ENCODE results near the gene UNC45A.

UNC45A gene

DNA sequence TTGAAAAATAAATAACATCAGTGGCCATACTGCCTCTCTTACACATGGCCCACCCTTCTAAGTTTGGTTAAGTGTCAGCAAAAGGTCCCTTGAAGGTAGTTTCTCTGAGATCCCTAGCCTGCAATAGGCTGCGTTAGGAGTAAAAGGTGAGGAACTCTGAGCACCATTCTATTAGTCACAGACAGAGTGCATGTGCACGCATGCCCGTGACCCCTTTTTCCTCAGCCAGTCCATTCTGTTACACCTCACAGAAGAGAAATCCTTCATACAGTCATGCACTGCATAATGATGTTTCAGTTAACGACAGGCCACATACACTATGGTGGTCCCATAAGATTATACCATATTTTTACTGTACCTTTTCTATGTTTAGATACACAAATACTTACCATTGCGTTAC is 32.1 kb downstream of the UNC45A start:
- no peak for DNase-seq

- DNase-seq = no peak
These were observed 33.3 kb downstream of the UNC45A start for GRCh38 chr15:90968434-90968833.

GRCh38 chr15:90970274-90970673 is 35.2 kb downstream of the UNC45A start:
- DNase-seq = no peak

DNA sequence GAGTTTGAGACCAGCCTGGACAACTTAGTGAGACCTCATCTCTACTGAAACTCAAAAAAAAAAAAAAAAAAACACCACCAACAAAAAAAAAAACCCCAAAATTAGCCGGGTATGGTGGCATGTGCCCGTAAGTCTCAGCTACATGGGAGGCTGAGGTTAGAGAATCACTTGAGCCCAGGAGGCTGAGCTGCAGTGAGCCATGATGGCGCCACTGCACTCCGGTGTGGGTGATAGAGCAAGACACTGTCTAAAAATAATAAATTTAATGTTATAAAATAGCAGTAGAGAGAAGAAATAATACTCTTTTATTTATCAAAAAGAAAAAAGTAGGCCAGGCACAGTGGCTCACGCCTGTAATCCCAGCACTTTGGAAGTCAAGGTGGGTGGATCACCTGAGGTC is 37.0 kb downstream of the UNC45A start:
- DNase-seq = no peak

DNA sequence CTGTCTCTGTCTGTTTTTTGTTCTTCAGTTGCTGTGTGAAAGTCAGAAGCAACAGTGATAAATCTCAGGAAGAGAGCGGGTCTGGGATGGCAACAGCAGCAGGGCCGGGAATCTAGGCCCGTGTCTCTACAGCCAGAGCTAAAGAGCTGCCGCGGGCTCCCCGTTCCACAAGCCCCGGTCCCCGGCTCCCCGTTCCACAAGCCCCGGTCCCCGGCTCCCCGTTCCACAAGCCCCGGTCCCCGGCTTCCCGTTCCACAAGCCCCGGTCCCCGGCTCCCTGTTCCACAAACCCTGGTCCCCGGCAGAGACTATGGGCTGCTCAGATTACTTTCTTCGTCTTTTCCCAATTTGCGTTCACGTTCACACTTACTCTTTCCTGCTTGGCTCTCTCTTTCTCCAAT is 39.1 kb downstream of the UNC45A start:
- no peak for DNase-seq

DNA sequence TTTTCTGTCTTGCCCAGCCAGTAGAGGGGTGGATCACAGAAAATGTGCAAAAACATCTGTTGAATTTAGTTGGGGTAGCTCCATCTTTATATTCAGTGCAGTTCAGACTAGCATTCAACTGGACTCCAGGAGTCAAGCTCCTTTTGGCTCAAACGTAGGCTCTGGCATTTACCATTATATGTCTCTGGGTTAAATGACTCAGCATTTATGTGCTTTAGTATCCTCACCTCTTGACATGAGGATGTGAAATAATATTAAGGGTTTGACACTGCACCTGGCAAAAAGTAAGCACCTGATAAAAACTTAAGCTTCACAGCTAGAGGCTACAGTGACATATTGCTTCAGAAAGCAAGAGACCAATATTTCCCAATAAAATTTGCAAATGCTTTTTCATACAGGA is 44.5 kb downstream of the UNC45A start:
- DNase-seq = no peak

GRCh38 chr15:90981681-90982080 is 46.6 kb downstream of the UNC45A start:
- DNase-seq = no peak

DNA sequence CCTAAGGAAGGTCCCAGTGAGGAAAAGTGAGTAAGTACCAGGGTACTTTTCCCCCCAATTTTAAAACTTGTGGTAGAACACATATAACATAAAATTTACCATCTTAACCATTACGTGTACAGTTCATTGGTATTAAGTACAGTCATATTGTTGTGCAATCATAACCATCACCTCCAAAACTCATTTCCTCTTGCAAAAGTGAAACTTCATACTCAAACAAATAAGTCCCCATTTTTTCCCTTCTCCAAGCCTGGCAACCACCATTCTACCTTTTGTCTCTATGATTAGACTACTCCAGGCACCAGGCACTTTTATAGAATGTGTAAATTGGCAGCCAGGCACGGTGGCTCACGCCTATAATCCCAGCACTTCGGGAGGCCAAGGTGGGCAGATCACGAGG is 47.0 kb downstream of the UNC45A start:
- no peak for DNase-seq

DNA sequence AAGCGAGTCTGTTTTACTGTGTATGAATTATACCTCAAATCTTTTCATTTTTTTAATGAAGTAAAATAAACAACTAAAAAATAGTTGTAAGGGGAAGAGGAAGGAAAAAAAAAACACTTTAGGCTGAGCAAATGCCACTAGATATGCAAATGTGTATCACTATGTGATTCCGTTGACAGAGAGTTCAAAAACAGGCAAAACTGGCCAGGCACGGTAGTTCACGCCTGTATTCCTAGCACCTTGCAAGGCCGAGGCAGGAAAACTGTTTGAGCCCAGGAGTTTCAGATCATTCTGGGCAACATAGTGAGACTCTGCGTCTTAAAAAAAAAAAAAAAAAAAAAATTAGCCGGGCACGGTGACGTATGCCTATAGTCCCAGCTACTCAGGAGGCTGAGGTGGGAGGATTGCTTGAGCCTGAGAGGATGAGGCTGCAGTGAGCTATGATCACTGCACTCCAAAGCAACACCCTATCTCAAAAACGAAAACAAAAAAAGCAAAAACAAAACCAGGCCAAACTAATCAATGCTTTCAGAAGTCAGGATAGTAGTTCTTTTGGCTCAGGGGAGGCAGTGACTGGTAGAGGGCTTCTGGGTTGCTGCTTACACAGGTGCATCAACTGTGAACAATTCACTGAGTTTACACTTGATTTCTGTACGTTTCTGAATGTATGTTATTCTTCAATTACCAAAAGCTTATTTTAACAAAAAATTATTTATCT is 51.9 kb downstream of the UNC45A start:
- DNase-seq = no peak

- DNase-seq = no peak
These were observed 52.6 kb downstream of the UNC45A start for GRCh38 chr15:90987561-90988141.

GRCh38 chr15:90988296-90988695 is 53.2 kb downstream of the UNC45A start:
- DNase-seq = no peak

DNA sequence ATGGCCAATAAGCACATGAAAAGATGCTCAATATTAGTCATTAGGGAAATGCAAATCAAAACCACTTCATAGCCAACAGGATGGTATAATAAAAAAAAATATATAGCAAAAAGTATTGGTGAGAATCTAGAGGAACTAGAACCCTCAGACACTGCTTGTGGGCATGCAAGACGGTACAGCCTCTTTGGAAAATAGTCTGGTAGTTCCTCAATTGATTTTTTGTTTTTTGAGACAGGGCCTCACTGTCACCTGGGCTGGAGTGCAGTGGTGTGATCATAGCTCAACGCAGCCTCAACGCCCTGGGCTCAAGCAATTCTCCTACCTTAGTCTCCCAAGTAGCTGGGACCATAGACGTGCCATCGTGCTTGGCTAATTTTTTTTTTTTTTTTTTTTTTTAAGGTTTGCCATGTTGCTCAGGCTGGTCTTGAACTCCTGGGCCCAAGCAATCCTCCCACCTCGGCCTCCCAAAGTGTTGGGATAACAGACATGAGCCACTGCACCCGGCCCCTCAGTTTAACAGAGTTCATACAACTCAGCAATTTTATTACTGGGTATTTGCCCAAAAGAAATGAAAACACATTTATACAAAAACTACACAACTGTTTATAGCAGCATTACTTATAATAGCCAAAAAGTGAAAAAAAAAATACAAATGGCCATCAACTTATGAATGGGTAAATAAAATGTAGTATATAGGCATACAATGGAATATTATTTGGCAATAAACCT is 54.1 kb downstream of the UNC45A start:
- DNase-seq = no peak

DNA sequence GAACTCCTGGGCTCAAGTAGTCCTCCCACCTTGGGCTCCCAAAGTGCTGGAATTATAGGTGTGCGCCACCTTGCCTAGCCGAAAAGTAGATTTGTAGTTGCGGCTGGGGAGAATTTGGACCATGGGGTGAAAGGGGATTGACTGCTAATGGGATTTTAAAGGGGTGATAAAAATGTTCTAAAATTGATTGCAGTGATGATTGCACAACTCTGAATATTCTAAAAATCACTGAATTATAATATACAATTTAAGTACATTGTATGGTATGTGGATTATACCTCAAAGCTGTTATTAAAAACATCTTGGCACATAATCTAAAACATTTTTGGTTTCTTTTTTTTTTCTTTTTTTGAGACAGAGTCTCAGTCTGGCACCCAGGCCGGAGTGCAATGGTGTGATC is 55.4 kb downstream of the UNC45A start:
- DNase-seq = no peak

DNA sequence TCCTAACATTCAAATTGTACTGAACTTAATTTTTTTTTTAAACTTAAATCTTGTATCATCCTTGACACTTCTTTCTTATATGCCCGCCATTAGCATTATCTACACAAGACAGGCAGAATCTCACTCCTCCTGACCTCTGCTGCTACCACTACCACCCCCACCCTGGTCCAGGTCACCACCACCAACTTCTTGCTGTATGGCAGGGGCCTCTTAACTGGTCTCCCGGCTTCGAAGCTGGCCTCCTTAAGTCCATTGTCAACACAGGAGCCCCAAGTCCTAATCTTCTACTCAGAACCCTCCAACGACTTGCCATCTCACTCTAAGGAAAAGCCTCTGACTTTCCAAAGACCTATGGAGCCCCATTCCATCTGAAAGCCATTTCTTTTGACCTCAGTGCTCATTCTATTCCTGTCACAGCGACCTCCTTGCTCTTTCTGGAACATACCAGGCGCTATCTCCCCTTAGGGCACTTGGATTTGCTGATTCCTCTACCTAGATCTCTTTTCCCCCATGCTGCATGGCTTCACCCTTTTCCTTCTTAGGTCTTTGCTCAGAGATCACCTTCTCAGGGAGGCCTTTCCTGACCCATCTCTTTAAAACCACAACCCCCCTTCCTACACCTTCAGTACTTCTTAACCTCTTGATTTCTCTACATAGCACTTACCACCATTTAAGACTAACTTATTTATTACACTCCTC is 56.7 kb downstream of the UNC45A start:
- no peak for DNase-seq

GRCh38 chr15:90994059-90994416 is 59.0 kb downstream of the UNC45A start:
- no peak for DNase-seq

- DNase-seq = peak; percentile 88
These were observed 59.6 kb downstream of the UNC45A start, which contains the start of gene PRC1 for GRCh38 chr15:90994417-90995311. TSS of gene PRC1 (minus strand) at chr15:90994535. CDS start at chr15:90994417, 118 bp downstream.

GRCh38 chr15:90998737-90999136 is 63.7 kb downstream of the UNC45A start:
- no peak for DNase-seq

DNA sequence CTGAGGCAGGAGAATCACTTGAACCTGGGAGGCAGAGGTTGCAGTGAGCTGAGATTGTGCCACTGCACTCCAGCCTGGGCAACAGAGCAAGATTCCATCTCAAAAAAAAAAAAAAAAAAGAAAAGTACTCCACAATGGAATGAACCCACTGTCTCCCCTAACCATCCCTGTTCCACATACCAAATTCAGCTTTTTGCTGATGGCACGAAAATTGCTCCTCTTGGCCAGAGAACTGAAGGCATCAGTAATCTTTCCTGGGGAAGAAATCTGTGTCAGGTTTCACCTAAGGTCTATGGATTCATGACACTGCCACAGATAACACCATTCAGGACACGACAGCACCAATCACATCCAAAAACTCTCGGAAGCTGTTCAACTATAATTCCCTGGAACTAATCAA is 66.1 kb downstream of the UNC45A start:
- DNase-seq = no peak
